MM.1S (cell line): ENCODE results near the gene RIPOR2.
A peak's percentile ranks its signal among the peaks of the same experiment; 100 is the strongest.

Experiments used
- DNase-seq: peaks from one replicate; pipeline ENCODE4 v3.0.0-alpha.2; 2015
- H2AFZ ChIP-seq: fragments of 300-600 bp; sonication (generic); 2 replicates; pipeline ENCODE4 v1.6.0; 2016; ENCODE audit warnings: antibody characterized with exemption, low read length
- H3F3A ChIP-seq: fragments of 300-600 bp; sonication (generic); 2 replicates; pipeline ENCODE4 v1.6.1; 2016; ENCODE audit warnings: mild to moderate bottlenecking, antibody characterized with exemption, low read length, moderate library complexity, mixed read lengths; ENCODE audit not compliant: insufficient read depth
- H3K27ac ChIP-seq: fragments of 300-600 bp; sonication (generic); 2 replicates; pipeline ENCODE4 v1.5.1; 2016; ENCODE audit warnings: mild to moderate bottlenecking, low read length
- H3K27me3 ChIP-seq: fragments of 300-600 bp; sonication (generic); replicated peaks from 2 replicates; pipeline ENCODE4 v1.6.0; 2016; ENCODE audit warnings: low read length; ENCODE audit not compliant: insufficient read depth
- H3K36me3 ChIP-seq: fragments of 300-600 bp; sonication (generic); replicated peaks from 2 replicates; pipeline ENCODE4 v1.6.1; 2016; ENCODE audit warnings: mild to moderate bottlenecking, low read length, mixed read lengths; ENCODE audit not compliant: insufficient read depth
- H3K4me1 ChIP-seq: fragments of 300-600 bp; sonication (generic); 2 replicates; pipeline ENCODE4 v1.6.1; 2016; ENCODE audit warnings: low read length, mixed read lengths
- H3K4me2 ChIP-seq: fragments of 300-600 bp; sonication (generic); 2 replicates; pipeline ENCODE4 v1.6.0; 2016; ENCODE audit warnings: low read depth, low read length
- H3K4me3 ChIP-seq: fragments of 300-600 bp; sonication (generic); 2 replicates; pipeline ENCODE4 v1.5.1; 2016; ENCODE audit warnings: low read length, mixed read lengths
- H3K79me2 ChIP-seq: fragments of 300-600 bp; sonication (generic); 2 replicates; pipeline ENCODE4 v1.6.1; 2016; ENCODE audit warnings: mixed run types, low read length, mixed read lengths
- H3K9ac ChIP-seq: fragments of 300-600 bp; sonication (generic); 2 replicates; pipeline ENCODE4 v1.6.1; 2016; ENCODE audit warnings: low read length, mixed read lengths
- H3K9me2 ChIP-seq: fragments of 300-600 bp; sonication (generic); replicated peaks from 2 replicates; pipeline ENCODE4 v1.6.1; 2016; ENCODE audit warnings: mild to moderate bottlenecking, low read length, mixed read lengths; ENCODE audit not compliant: insufficient read depth
- H3K9me3 ChIP-seq: fragments of 300-600 bp; sonication (generic); replicated peaks from 2 replicates; pipeline ENCODE4 v1.6.1; 2016; ENCODE audit warnings: mild to moderate bottlenecking, low read length, mixed read lengths; ENCODE audit not compliant: insufficient read depth
- H4K20me1 ChIP-seq: fragments of 300-600 bp; sonication (generic); 2 replicates; pipeline ENCODE4 v1.6.1; 2016; ENCODE audit warnings: mild to moderate bottlenecking, low read length, moderate library complexity, mixed read lengths; ENCODE audit not compliant: insufficient read depth
- EZH2 ChIP-seq: fragments of 300-600 bp; sonication (generic); optimal IDR thresholded peaks from 2 replicates; pipeline ENCODE3; 2017; ENCODE audit warnings: low read depth, mild to moderate bottlenecking, antibody characterized with exemption, low read length, mixed read lengths
- EZH2phosphoT487 ChIP-seq: fragments of 300-600 bp; sonication (generic); IDR thresholded peaks from 2 replicates; pipeline ENCODE4 v1.6.1; 2018; ENCODE audit warnings: antibody characterized with exemption, low read length
- TF ChIP-seq, protein P1 (sequence below): fragments of 300-600 bp; sonication (generic); IDR thresholded peaks from 2 replicates; pipeline ENCODE4 v1.5.1; 2016; ENCODE audit warnings: antibody characterized with exemption, low read length, mixed read lengths

RIPOR2 gene

GRCh38 chr6:24910961-24911725, 24.6 kb downstream of the RIPOR2 start:
- Histone ChIP-seq H3K4me1 (no peaks in the 10 kb centered on the region), H3K4me3 (peak overlapping the region; percentile 51), H3K79me2 (no peaks in the 10 kb centered on the region), H3K9me3 (no peaks in the 10 kb centered on the region), H3K27ac (no peak overlapping the region), H3K27me3 (peaks cover 40% of the 10 kb centered on the region), H3K4me2 (peak overlapping the region; percentile 78), H3K9ac (no peak overlapping the region), H4K20me1 (no peaks in the 10 kb centered on the region), H3K9me2 (no peaks in the 10 kb centered on the region), H3F3A (no peaks in the 10 kb centered on the region), H2AFZ (peak overlapping the region; percentile 56; the same call in 1 of the 2 replicates), H3K36me3 (no peaks in the 10 kb centered on the region)
- TF ChIP-seq, protein P1, sequence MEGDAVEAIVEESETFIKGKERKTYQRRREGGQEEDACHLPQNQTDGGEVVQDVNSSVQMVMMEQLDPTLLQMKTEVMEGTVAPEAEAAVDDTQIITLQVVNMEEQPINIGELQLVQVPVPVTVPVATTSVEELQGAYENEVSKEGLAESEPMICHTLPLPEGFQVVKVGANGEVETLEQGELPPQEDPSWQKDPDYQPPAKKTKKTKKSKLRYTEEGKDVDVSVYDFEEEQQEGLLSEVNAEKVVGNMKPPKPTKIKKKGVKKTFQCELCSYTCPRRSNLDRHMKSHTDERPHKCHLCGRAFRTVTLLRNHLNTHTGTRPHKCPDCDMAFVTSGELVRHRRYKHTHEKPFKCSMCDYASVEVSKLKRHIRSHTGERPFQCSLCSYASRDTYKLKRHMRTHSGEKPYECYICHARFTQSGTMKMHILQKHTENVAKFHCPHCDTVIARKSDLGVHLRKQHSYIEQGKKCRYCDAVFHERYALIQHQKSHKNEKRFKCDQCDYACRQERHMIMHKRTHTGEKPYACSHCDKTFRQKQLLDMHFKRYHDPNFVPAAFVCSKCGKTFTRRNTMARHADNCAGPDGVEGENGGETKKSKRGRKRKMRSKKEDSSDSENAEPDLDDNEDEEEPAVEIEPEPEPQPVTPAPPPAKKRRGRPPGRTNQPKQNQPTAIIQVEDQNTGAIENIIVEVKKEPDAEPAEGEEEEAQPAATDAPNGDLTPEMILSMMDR: no peak
- DNase-seq: no peak

GRCh38 chr6:24910331-24910960, 25.3 kb downstream of the RIPOR2 start:
- H3K4me1 ChIP-seq: no peaks in the 10 kb centered on the region
- no peak overlapping the region for H3K9ac ChIP-seq
- H4K20me1 ChIP-seq: no peaks in the 10 kb centered on the region
- H2AFZ ChIP-seq: peak overlapping the region; percentile 56
- H3K9me3 ChIP-seq: no peaks in the 10 kb centered on the region
- H3K79me2 ChIP-seq: no peaks in the 10 kb centered on the region
- H3K4me2 ChIP-seq: peak overlapping the region; percentile 65; the same call in 1 of the 2 replicates
- TF ChIP-seq, protein P1: no peak
- TF ChIP-seq EZH2: no peak
- TF ChIP-seq EZH2phosphoT487: no peak
- H3K9me2 ChIP-seq: no peaks in the 10 kb centered on the region
- no peaks in the 10 kb centered on the region for H3K36me3 ChIP-seq
- peak overlapping the region; percentile 51 for H3K4me3 ChIP-seq
- no peak overlapping the region for H3K27ac ChIP-seq
- no peak for DNase-seq
- no peaks in the 10 kb centered on the region for H3F3A ChIP-seq
- H3K27me3 ChIP-seq: peaks cover 40% of the 10 kb centered on the region

DNA sequence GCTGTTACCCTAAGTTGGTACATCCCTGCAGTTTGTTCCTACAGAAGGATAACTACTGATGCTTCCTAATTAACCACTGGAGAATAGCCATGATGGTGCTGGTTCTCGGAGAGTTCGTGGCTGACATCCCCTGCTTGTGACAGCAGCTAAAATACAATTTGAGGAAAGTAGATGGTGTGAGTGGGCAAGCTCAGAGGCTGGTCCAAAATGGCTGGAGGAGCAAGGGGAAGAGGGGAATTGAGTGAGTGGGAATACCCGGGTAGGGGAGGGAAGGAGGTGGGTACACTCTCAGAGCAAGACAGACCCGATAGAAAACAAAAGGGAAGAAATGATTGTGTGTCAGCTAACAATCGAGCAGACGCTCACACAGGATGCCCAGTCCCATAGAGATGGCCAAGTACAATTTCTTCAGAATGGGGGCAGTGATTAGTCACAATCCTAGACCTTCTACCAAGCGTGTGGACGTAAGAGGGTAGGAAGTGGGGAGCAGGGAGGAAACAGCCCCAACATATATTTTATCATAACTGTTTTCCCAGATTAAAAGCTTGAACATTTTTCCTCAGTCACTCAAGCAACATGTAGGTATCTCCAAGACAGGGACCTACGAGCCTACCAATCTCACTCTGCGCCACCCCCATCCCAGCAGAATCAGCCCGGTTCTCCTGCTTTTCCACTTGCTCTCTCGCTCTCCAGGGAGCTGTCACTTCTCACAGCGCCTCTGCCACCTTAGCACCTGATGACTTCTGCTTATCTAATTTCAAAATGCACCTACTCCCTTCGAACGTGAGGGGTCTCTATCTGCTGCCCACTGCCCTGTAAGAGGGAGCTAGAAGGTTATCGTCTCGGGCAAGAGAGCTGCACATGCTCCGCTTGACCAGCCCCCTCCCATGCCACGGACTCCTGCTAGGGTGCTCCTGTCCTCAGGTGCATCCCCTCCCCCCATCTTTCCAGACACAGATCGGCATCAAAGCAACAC, 26.2 kb downstream of the RIPOR2 start:
- no peak overlapping the region for H3K27ac ChIP-seq

More for the DNA sequence above, 26.2 kb downstream of the RIPOR2 start:
- Histone ChIP-seq H3K9me2 (no peaks in the 10 kb centered on the region), H3K27me3 (peaks cover 40% of the 10 kb centered on the region), H3K4me1 (no peaks in the 10 kb centered on the region), H4K20me1 (no peaks in the 10 kb centered on the region), H3F3A (no peaks in the 10 kb centered on the region), H3K4me3 (no peak overlapping the region), H3K4me2 (no peak overlapping the region), H3K36me3 (no peaks in the 10 kb centered on the region), H2AFZ (no peak overlapping the region), H3K79me2 (no peaks in the 10 kb centered on the region), H3K9me3 (no peaks in the 10 kb centered on the region), H3K9ac (no peak overlapping the region)
- no peak for DNase-seq
- TF ChIP-seq, protein P1: no peak
- no peak for TF ChIP-seq EZH2phosphoT487
- no peak for TF ChIP-seq EZH2
